ENCODE measurements around the gene GPRC5C. TPM values are rescaled to one million over a fixed set of nuclear protein-coding genes. Genes with fewer than 3 reads are reported as not detected.

Gene GPRC5C
- total and polyA plus RNA-seq, 9 of the 15 experiments (the other 6 are each of a cell fraction or from before 2014, with no cell fraction given), result 0.28 to 9.0 (median 4.1) TPM

GRCh38 chr17:74433421-74434121, 1.7 kb downstream of the GPRC5C start (continued):
- TF ChIP-seq FOSL1 (tag; conservative IDR thresholded peaks at IDR 0.05) (peak; percentile 54; the same call in 1 of the 2 replicates), ILK (tag; IDR thresholded peaks at IDR 0.05; ENCODE audit: borderline replicate concordance, low read depth) (no peak), ZNF175 (CRISPR knock-in tag; IDR thresholded peaks at IDR 0.05; ENCODE audit: low read depth) (no peak), HNRNPUL1 (IDR thresholded peaks at IDR 0.05; ENCODE audit: low read length) (no peak), LCOR (CRISPR knock-in tag; IDR thresholded peaks at IDR 0.05) (no peak), BRD4 (IDR thresholded peaks at IDR 0.05) (no peak), NELFE (IDR thresholded peaks at IDR 0.05; ENCODE audit: insufficient read depth, insufficient read length) (no peak), POLR2AphosphoS5 (IDR thresholded peaks at IDR 0.05; ENCODE audit: control insufficient read depth, insufficient read depth, low read depth, low read length) (no peak), DDX20 (tag; IDR thresholded peaks at IDR 0.05; ENCODE audit: low read depth) (no peak), KDM5B (IDR thresholded peaks at IDR 0.05; ENCODE audit: insufficient replicate concordance, low read depth, low read length) (peak; percentile 24)

- Histone ChIP-seq H3K36me3 (ENCODE audit: control insufficient read depth, insufficient read depth, low read length) (no peaks in the 10 kb centered on the region), H3K9me1 (ENCODE audit: control insufficient read depth, insufficient read depth, low read length) (no peaks in the 10 kb centered on the region), H3K4me3 (no peak overlapping the region), H3K27me3 (ENCODE audit: control insufficient read depth in 2 of 2, insufficient read depth in 2 of 2, low read length in 2 of 2) (peaks cover 2 to 30% of the 10 kb centered on the region in 2 experiments; a peak in 4 of 5 replicates), H4K20me1 (replicated peaks; ENCODE audit: control insufficient read depth, insufficient read depth, low read length) (no peaks in the 10 kb centered on the region), H3K9me3 (replicated peaks; ENCODE audit: control insufficient read depth, insufficient read depth, low read depth, low read length) (peaks cover 2% of the 10 kb centered on the region; the same call in 1 of the 2 replicates), H3K9ac (ENCODE audit: insufficient read depth in 1 of 2, low read depth in 2 of 2, low read length in 2 of 2) (no peak overlapping the region), H2AFZ (ENCODE audit: low read depth, low read length) (no peak overlapping the region), H3K27ac (ENCODE audit: extremely low read depth, low read depth, low read length) (no peak overlapping the region), H3K79me2 (ENCODE audit: control insufficient read depth, insufficient read depth, low read length) (no peaks in the 10 kb centered on the region; the same call in 2 of the 3 replicates), H3K4me2 (ENCODE audit: insufficient read depth, low read length) (no peak overlapping the region), H3K4me1 (replicated peaks in 1 of 2; ENCODE audit: control insufficient read depth in 2 of 2, insufficient read depth in 2 of 2, low read length in 2 of 2) (peaks cover 0 to 18% of the 10 kb centered on the region in 2 experiments; a peak in 4 of 5 replicates)
- POLR2A ChIA-PET, result no interaction called here
- no peak for FAIRE-seq
- in situ Hi-C loops (cut with MboI), result no loop called here
- CTCF ChIA-PET (ENCODE audit: low intra/inter-chr PET ratio), result no interaction called here
- no peak for ATAC-seq
- BruUV-seq (replicated peaks), result no TSS peak
- intact Hi-C loops (cut with micrococcal nuclease), result no loop called here
- 15% methylated on average over 5 of the region's 5 CpGs for WGBS (ENCODE audit: insufficient coverage, low coverage, missing lambda C conversion rate)
- DNase-seq (ENCODE audit: extremely low read depth in 1 of 4, low spot score in 3 of 4), result no peak
- no peak for TF ChIP-seq ZNF212 (CRISPR knock-in tag; IDR thresholded peaks at IDR 0.05)
- TF ChIP-seq YBX1 (IDR thresholded peaks at IDR 0.05), result no peak
- TF ChIP-seq ZBTB7A (IDR thresholded peaks at IDR 0.05; ENCODE audit: borderline replicate concordance, control insufficient read depth, low read depth, low read length), result no peak
These were observed 4.0 kb downstream of the GPRC5C start for GRCh38 chr17:74435775-74436359.
